Mucosa of descending colon (tissue), 3 donors: ENCODE measurements around the gene TESK2. TPM values are rescaled to one million over a fixed set of nuclear protein-coding genes. Genes with fewer than 3 reads are reported as not detected.
"Not testable (repeated sequence)": the region's sequence is repeated elsewhere in the genome, so short reads cannot be mapped to it uniquely, and the experiment has no call there.

ENCODE experiments used
- ATAC-seq: fragments of 200-7000 bp; cut with Tn5 transposase; one replicate; pipeline ENCODE4 v1.9.1; 2020; ENCODE audit warnings: mild to moderate bottlenecking, moderate library complexity
- DNase-seq, 3 donors: peaks; one replicate each; pipeline ENCODE4 v3.0.0-alpha.2; 2020
- H3K36me3 ChIP-seq: fragments of 200-600 bp; one replicate; pipeline ENCODE4 v1.8.0; 2021; ENCODE audit warnings: low read depth, mild to moderate bottlenecking
- H3K4me1 ChIP-seq: fragments of 200-600 bp; one replicate; pipeline ENCODE4 v1.8.0; 2021; ENCODE audit warnings: low read depth, mild to moderate bottlenecking
- H3K4me3 ChIP-seq: fragments of 200-600 bp; one replicate; pipeline ENCODE4 v1.8.0; 2021; ENCODE audit warnings: mild to moderate bottlenecking
- H3K9me3 ChIP-seq: fragments of 200-600 bp; one replicate; pipeline ENCODE4 v1.8.0; 2021; ENCODE audit warnings: mild to moderate bottlenecking
- CTCF ChIP-seq: fragments of 200-600 bp; IDR thresholded peaks from one replicate; pipeline ENCODE4 v1.8.0; 2022; ENCODE audit warnings: antibody characterized with exemption, mild to moderate bottlenecking
- intact Hi-C, 2 donors: fragments of 100-400 bp; cut with DNase I in 1 of 2; cut with micrococcal nuclease in 1 of 2; formaldehyde crosslinking; loops; one replicate each; pipeline versions ENCODE4 v1.11.0 to v1.11.1; 2022; cut with DNase I, micrococcal nuclease
- total RNA-seq, 3 donors: library from RNA; stranded (reverse); fragmentation: NEBNext Ultra II Directional in 2 of 3; extraction: Animal tissue kit (Norgen Biotek cat#: 25700) in 2 of 3; gene quantifications; one replicate each; pipeline versions ENCODE4 v1.2.1 to v1.2.4, GENCODE V29; 2021 to 2023
- donor health status: DM: no; HTN: no; CAD: no; lungs with moderate emphysema.
- donor health status: DM: no; HTN: no; CAD: no.
- donor health status: DM: no; HTN: yes; CAD: no.

Gene TESK2
- total RNA-seq, 3 donors from 2014 or later = 10.7 to 19.9 (median 10.8) TPM

GRCh38 chr1:45530632-45531135 is 39.7 kb upstream of the TESK2 start:
- DNase-seq = no peak
- H3K36me3 ChIP-seq = no peaks in the 10 kb centered on the region
- no peak for TF ChIP-seq CTCF
- no peaks in the 10 kb centered on the region for H3K9me3 ChIP-seq
- no peaks in the 10 kb centered on the region for H3K4me1 ChIP-seq
- no peak overlapping the region for H3K4me3 ChIP-seq
- intact Hi-C loops = no loop called here
- ATAC-seq = no peak

GRCh38 chr1:45526135-45526644 is 35.2 kb upstream of the TESK2 start:
- no peaks in the 10 kb centered on the region for H3K36me3 ChIP-seq
- no peak for ATAC-seq
- intact Hi-C loops = no loop called here
- H3K4me1 ChIP-seq = peaks cover 8% of the 10 kb centered on the region
- H3K9me3 ChIP-seq = no peaks in the 10 kb centered on the region
- no peak overlapping the region for H3K4me3 ChIP-seq
- no peak for TF ChIP-seq CTCF
- peak in 1 of 3 donors; percentile 39 for DNase-seq

- H3K4me3 ChIP-seq, ATAC-seq, H3K9me3 ChIP-seq, H3K36me3 ChIP-seq, DNase-seq, intact Hi-C loops: not testable (repeated sequence)
- peaks cover 15% of the 10 kb centered on the region for H3K4me1 ChIP-seq
These were observed 33.0 kb upstream of the TESK2 start for GRCh38 chr1:45523975-45524374.

GRCh38 chr1:45523516-45523915 is 32.6 kb upstream of the TESK2 start:
- intact Hi-C loops, ATAC-seq, H3K4me3 ChIP-seq: not testable (repeated sequence)

GRCh38 chr1:45522324-45523104 is 31.6 kb upstream of the TESK2 start:
- intact Hi-C loops = no loop called here
- H3K4me3 ChIP-seq = peak overlapping the region; percentile 15
- DNase-seq = no peak
- no peak for TF ChIP-seq CTCF
- peak; percentile 15 for ATAC-seq
- H3K4me1 ChIP-seq = peaks cover 15% of the 10 kb centered on the region
- H3K36me3 ChIP-seq = no peaks in the 10 kb centered on the region
- H3K9me3 ChIP-seq = no peaks in the 10 kb centered on the region

More at GRCh38 chr1:45523516-45523915, 32.6 kb upstream of the TESK2 start:
- not testable (repeated sequence) for DNase-seq, H3K36me3 ChIP-seq, H3K9me3 ChIP-seq
- H3K4me1 ChIP-seq = peaks cover 15% of the 10 kb centered on the region

GRCh38 chr1:45521413-45522323 is 30.7 kb upstream of the TESK2 start, which contains the start of gene PRDX1:
TSS of gene PRDX1 (minus strand) at chr1:45521884. CDS start at chr1:45519043, 2,841 bp downstream.
- Histone ChIP-seq H3K36me3 (no peaks in the 10 kb centered on the region), H3K9me3 (no peaks in the 10 kb centered on the region), H3K4me1 (peaks cover 21% of the 10 kb centered on the region), H3K4me3 (peak within 1 kb of the TSS; percentile 77)
- intact Hi-C loops = no loop called here
- no peak for TF ChIP-seq CTCF
- ATAC-seq (peak; percentile 96), DNase-seq (peak; percentile 95 to 98 (median 96))

GRCh38 chr1:45519774-45520173 is 28.8 kb upstream of the TESK2 start:
- intact Hi-C loops = loop anchor here in 1 of 2 donors (5.0 kb wide), 1 partner anchor 53 kb away; no protein-coding TSS in a partner anchor
- not testable (repeated sequence) for ATAC-seq, DNase-seq, H3K4me3 ChIP-seq, H3K9me3 ChIP-seq, H3K36me3 ChIP-seq
- peaks cover 30% of the 10 kb centered on the region for H3K4me1 ChIP-seq
